Gastroesophageal sphincter (tissue), 3 donors: ENCODE data around the gene ZNF516.

ENCODE experiments used
- CTCF ChIP-seq, 4 experiments: fragments of 200-600 bp in 2 of 4; fragments of 450-650 bp in 2 of 4; sonication (generic) in 1 of 4; IDR thresholded peaks; one replicate each; pipeline ENCODE4 v1.5.1; 2017 to 2019; ENCODE audit warnings: antibody characterized with exemption in 4 of 4, mild to moderate bottlenecking in 2 of 4, moderate library complexity in 2 of 4
- EP300 ChIP-seq: sonication (generic); formaldehyde crosslinking; IDR thresholded peaks from one replicate; pipeline ENCODE4 v1.6.1; 2017; ENCODE audit warnings: antibody characterized with exemption, mild to moderate bottlenecking
- POLR2A ChIP-seq, 2 donors: fragments of 450-650 bp; IDR thresholded peaks; one replicate each; pipeline ENCODE4 v1.6.1; 2017; ENCODE audit warnings: antibody characterized with exemption in 2 of 2, mild to moderate bottlenecking in 2 of 2, moderate library complexity in 1 of 2
- POLR2AphosphoS5 ChIP-seq: sonication (generic); formaldehyde crosslinking; IDR thresholded peaks from one replicate; pipeline ENCODE4 v1.6.1; 2017; ENCODE audit warnings: antibody characterized with exemption

GRCh38 chr18:76328140-76328539 lies 166.9 kb downstream of the ZNF516 start:
- no peak for TF ChIP-seq CTCF (IDR thresholded peaks at IDR 0.05)
- TF ChIP-seq POLR2AphosphoS5 = no peak
- TF ChIP-seq POLR2A (IDR thresholded peaks at IDR 0.05) = no peak
- TF ChIP-seq EP300 = no peak
